ENCODE data around the gene RPTN. TPM values are rescaled to one million over a fixed set of nuclear protein-coding genes. Genes with fewer than 3 reads are reported as not detected.

Gene RPTN
- total RNA-seq = not detected in 2 replicates

GRCh38 chr1:152159144-152159543, at the start of gene RPTN:
TSS of gene RPTN (minus strand) at chr1:152159228. CDS start at chr1:152157889, 1,339 bp downstream.

DNA sequence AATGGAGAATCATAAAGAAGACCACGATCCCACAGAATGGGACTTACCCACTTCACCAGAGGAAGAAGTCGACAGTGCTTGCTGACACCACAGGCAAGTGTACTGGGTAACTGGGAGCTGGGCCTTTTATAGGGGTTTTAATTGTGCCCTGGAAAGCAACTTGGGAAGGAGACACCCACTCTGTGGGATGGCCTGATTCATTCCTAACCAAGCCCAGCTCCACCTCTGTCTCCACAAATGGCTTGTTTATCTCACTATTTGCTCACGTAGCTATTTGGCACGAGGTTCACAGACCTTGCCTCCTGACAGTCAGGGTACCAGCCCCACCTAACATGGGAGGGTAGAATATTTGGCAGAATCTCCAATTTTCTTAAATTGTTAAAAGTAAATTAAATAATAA, 43.7 kb downstream of the RPTN start, which contains the start of gene TCHH:
TSS of gene TCHH (minus strand) at position 101 of the 400 bp plus-strand sequence. CDS start 1,364 bp downstream, outside the sequence.

Other genes with a start within 250 kb of the RPTN start
- gene THEM4, start 249.7 kb downstream of the RPTN start, total RNA-seq = 10.4 and 18.6 TPM in 2 replicates
- 247 and 259 TPM in 2 replicates for gene S100A10, start 165.4 kb downstream of the RPTN start, total RNA-seq
- 391 and 483 TPM in 2 replicates for gene S100A11, start 122.2 kb downstream of the RPTN start, total RNA-seq
- not detected in 2 replicates for gene TCHHL1, start 70.2 kb downstream of the RPTN start, total RNA-seq
- not detected in 2 replicates for gene TCHH, start 43.8 kb downstream of the RPTN start, total RNA-seq
- not detected in 2 replicates for gene HRNR, start 65.0 kb upstream of the RPTN start, total RNA-seq
- gene FLG, start 166.0 kb upstream of the RPTN start, total RNA-seq = not detected in 2 replicates
- not detected in 2 replicates for gene FLG2, start 200.8 kb upstream of the RPTN start, total RNA-seq

Data from cardiac atrium fibroblast (primary cell).